ENCODE data around the gene MFRP.

DNA sequence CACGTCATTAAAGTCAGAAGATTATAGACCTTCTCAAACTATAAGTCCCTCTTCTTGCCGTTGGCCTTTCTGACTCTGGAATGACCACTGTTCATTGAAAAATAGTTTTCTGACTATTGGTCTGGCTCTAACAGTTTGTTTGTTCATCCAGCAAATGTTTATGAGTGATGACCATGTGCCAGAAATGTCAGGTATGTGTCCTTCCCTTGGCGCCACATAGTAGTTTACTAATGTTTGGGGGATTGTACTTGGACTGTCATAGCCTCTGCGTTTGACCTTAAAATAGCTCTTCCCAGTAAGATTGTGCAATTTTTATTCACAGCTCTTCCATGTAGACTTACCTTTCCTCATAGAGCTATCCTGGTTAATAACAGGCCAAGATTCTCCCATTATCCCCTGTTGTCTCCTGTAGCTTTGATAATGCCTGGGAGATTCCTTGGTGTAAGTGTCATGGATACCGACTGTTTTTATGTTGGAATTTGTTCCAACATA lies 43.2 kb downstream of the MFRP start:
- TF ChIP-seq YY1 (tag by site-specific recombination; IDR thresholded peaks at IDR 0.05) (no peak), ZNF140 (tag by site-specific recombination; IDR thresholded peaks at IDR 0.05) (no peak), ZNF16 (tag by site-specific recombination; IDR thresholded peaks at IDR 0.05; ENCODE audit: low read depth) (no peak), ZNF354C (tag by site-specific recombination; IDR thresholded peaks at IDR 0.05; ENCODE audit: borderline replicate concordance, low read depth) (no peak), MEIS1 (CRISPR knock-in tag; IDR thresholded peaks at IDR 0.05; ENCODE audit: borderline replicate concordance) (no peak), ZNF776 (tag by site-specific recombination; IDR thresholded peaks at IDR 0.05; ENCODE audit: borderline replicate concordance) (no peak), ZNF174 (tag by site-specific recombination; IDR thresholded peaks at IDR 0.05) (no peak), ZNF600 (tag by site-specific recombination; IDR thresholded peaks at IDR 0.05) (no peak), ZNF658 (tag by site-specific recombination; IDR thresholded peaks at IDR 0.05) (no peak)
- TF ChIP-seq, protein P1, sequence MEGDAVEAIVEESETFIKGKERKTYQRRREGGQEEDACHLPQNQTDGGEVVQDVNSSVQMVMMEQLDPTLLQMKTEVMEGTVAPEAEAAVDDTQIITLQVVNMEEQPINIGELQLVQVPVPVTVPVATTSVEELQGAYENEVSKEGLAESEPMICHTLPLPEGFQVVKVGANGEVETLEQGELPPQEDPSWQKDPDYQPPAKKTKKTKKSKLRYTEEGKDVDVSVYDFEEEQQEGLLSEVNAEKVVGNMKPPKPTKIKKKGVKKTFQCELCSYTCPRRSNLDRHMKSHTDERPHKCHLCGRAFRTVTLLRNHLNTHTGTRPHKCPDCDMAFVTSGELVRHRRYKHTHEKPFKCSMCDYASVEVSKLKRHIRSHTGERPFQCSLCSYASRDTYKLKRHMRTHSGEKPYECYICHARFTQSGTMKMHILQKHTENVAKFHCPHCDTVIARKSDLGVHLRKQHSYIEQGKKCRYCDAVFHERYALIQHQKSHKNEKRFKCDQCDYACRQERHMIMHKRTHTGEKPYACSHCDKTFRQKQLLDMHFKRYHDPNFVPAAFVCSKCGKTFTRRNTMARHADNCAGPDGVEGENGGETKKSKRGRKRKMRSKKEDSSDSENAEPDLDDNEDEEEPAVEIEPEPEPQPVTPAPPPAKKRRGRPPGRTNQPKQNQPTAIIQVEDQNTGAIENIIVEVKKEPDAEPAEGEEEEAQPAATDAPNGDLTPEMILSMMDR (tag by site-specific recombination; IDR thresholded peaks at IDR 0.05), result no peak

Measured in HEK293 (cell line).